Common myeloid progenitor, CD34-positive (primary cell): ENCODE results near the gene PNKD. TPM values are rescaled to one million over a fixed set of nuclear protein-coding genes. Genes with fewer than 3 reads are reported as not detected.

Experiments used
- CTCF ChIA-PET: fragments of 350-600 bp; sonication (Branson Sonifier 250); formaldehyde crosslinking; loops from one replicate; lab custom pipeline; 2021; ENCODE audit warnings: antibody characterized with exemption; lab: Charles Lee
- POLR2A ChIA-PET: fragments of 350-600 bp; sonication (Branson Sonifier 250); formaldehyde crosslinking; loops from one replicate; lab custom pipeline; 2021; ENCODE audit warnings: antibody characterized with exemption; lab: Charles Lee
- DNase-seq, 3 donors: peaks; one replicate each; pipeline versions ENCODE4 v3.0.0 to v3.0.0-alpha.2; 2013
- H3K27ac ChIP-seq, 2 experiments: 1 replicate in 1 of 2; 2 replicates in 1 of 2; pipeline ENCODE4 v1.7.0; 2013; ENCODE audit warnings: inconsistent platforms in 2 of 2, low read length in 2 of 2, mild to moderate bottlenecking in 2 of 2, low read depth in 1 of 2, moderate library complexity in 1 of 2; ENCODE audit not compliant: severe bottlenecking in 2 of 2, insufficient read depth in 1 of 2, poor library complexity in 1 of 2
- H3K27me3 ChIP-seq, 5 experiments: replicated peaks in 2 of 5; 1 replicate in 3 of 5; 2 replicates in 2 of 5; pipeline versions ENCODE4 v1.6.1 to v1.7.0; 2013; ENCODE audit warnings: low read length in 4 of 5, mild to moderate bottlenecking in 2 of 5, moderate library complexity in 2 of 5, inconsistent platforms in 1 of 5; ENCODE audit not compliant: insufficient read depth in 5 of 5, control insufficient read depth in 4 of 5
- H3K36me3 ChIP-seq, 4 experiments: 1 replicate in 2 of 4; 2 replicates in 2 of 4; pipeline versions ENCODE4 v1.6.1 to v1.7.0; 2013; ENCODE audit warnings: low read length in 3 of 4, control low read depth in 1 of 4, mild to moderate bottlenecking in 1 of 4; ENCODE audit not compliant: control insufficient read depth in 4 of 4, insufficient read depth in 4 of 4
- H3K4me1 ChIP-seq, 4 experiments: 1 replicate in 3 of 4; 2 replicates in 1 of 4; pipeline versions ENCODE4 v1.6.1 to v1.7.1; 2013; ENCODE audit warnings: low read length in 3 of 4, mild to moderate bottlenecking in 3 of 4, control low read depth in 1 of 4, inconsistent platforms in 1 of 4, moderate library complexity in 1 of 4; ENCODE audit not compliant: control insufficient read depth in 4 of 4, insufficient read depth in 4 of 4; ENCODE audit errors: control extremely low read depth in 1 of 4
- H3K4me3 ChIP-seq, 7 experiments: 1 replicate in 4 of 7; 2 replicates in 3 of 7; pipeline versions ENCODE4 v1.5.1 to v1.7.0; 2013; ENCODE audit warnings: mild to moderate bottlenecking in 7 of 7, low read length in 6 of 7, moderate library complexity in 6 of 7, inconsistent platforms in 2 of 7, low read depth in 2 of 7, control low read depth in 1 of 7; ENCODE audit not compliant: insufficient read depth in 4 of 7, control insufficient read depth in 1 of 7; ENCODE audit errors: extremely low read depth in 1 of 7
- H3K9me3 ChIP-seq, 5 experiments: 1 replicate in 4 of 5; 2 replicates in 1 of 5; pipeline versions ENCODE4 v1.6.1 to v1.7.1; 2013; ENCODE audit warnings: low read length in 4 of 5, mild to moderate bottlenecking in 2 of 5, inconsistent platforms in 1 of 5, low read depth in 1 of 5, moderate library complexity in 1 of 5; ENCODE audit not compliant: control insufficient read depth in 4 of 5, insufficient read depth in 2 of 5; ENCODE audit errors: control extremely low read depth in 1 of 5
- WGBS: methylation state at CpG from one replicate; pipeline ENCODE4 v1.1.5; 2013; ENCODE audit not compliant: insufficient coverage; 5-methylcytosine and 5-hydroxymethylcytosine counted together
- polyA plus RNA-seq: library from polyadenylated mRNA; unstranded; fragments of 120-200 nt; gene quantifications from one replicate; pipeline ENCODE4 v1.2.1, GENCODE V29; 2013

PNKD gene
- 73.2 TPM for polyA plus RNA-seq

- H3K4me3 ChIP-seq = peak within 1 kb of the TSS; percentile 71 to 98 (median 95)
- peak within 1 kb of the TSS; percentile 83 to 88 for H3K27ac ChIP-seq
- ChIA-PET CTCF (interaction anchor here (0.5 to 11.2 kb wide), 17 partner anchors 10 to 206 kb away, joined by 3 to 383 read pairs (median 5); partner anchors contain the start of genes ARPC2, CATIP and TMBIM1), POLR2A (interaction anchor here (0.9 to 4.7 kb wide), 4 partner anchors 14 to 126 kb away, joined by 3 to 20 read pairs (median 4); no protein-coding TSS in a partner anchor)
- H3K4me1 ChIP-seq = peaks cover 5 to 36% (median 26%) of the 10 kb centered on the region in 4 experiments
- under 1% methylated on average over 49 of the region's 64 CpGs for WGBS
- H3K9me3 ChIP-seq = no peaks in the 10 kb centered on the region
- peaks cover 9 to 46% (median 45%) of the 10 kb centered on the region in 4 experiments for H3K36me3 ChIP-seq
- H3K27me3 ChIP-seq = no peaks in the 10 kb centered on the region
- DNase-seq = peak; percentile 99 to 100 (median 99)
These were observed at the start of gene PNKD, which contains the start of gene AAMP for GRCh38 chr2:218269900-218270720. PNKD (plus strand) TSS chr2:218270519; CDS start chr2:218270536, 17 bp downstream. AAMP (minus strand) TSS chr2:218270137; CDS start chr2:218270086, 51 bp downstream.

DNA sequence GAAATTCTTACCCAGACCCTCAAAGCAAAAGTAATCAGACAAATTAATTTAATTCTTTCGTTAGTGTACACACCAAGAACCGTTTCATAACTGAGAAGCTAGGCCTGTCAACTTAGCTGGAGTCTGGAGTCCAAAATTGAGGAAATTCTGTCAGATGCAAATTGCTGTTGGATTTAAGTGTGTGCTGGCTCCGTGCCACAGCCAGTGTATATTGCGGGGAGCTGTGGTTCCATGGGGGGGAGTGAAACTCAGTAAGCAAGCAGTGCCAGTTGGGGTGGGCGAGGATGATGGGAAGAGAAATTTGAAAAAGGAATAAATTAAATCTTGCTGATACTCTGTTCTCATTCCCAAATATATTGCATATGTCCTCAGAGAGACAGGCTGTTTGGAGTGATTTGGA, 49.3 kb upstream of the PNKD start:
- Histone ChIP-seq H3K4me3 (peak overlapping the region in 4 of 7 experiments; percentile 15 to 97 (median 59)), H3K9me3 (no peaks in the 10 kb centered on the region), H3K27me3 (no peaks in the 10 kb centered on the region), H3K4me1 (peaks cover 45 to 69% (median 54%) of the 10 kb centered on the region in 4 experiments), H3K27ac (peak overlapping the region in 1 of 2 experiments; percentile 96), H3K36me3 (peaks cover 4 to 41% (median 17%) of the 10 kb centered on the region in 4 experiments)
- WGBS = 29% methylated on average over 3 of the region's 5 CpGs
- DNase-seq = peak in 2 of 3 donors; percentile 67 to 72
- POLR2A ChIA-PET = no interaction called here
- CTCF ChIA-PET = interaction anchor here (1.0 to 6.4 kb wide), 7 partner anchors 11 to 36 kb away, joined by 3 to 59 read pairs (median 4); no protein-coding TSS in a partner anchor

DNA sequence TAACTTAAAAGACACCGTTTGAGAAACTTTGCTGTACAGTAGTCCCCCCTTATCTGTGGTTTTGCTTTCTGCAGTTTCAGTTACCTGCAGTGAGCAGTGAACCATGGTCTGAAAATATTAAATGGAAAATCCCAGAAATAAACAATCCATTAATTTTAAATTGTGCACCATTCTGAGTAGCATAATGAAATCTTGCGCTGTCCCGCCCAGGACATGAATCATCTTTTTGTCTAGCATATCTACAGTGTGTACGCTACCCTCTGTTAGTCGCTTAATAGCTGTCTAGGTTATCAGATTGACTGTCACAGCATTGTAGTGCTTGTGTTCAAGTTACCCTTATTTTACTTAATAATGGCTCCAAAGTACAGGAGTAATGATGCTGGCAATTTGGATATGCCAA, 47.3 kb upstream of the PNKD start:
- DNase-seq = no peak
- WGBS = 96% methylated on average over 3 of the region's 5 CpGs
- H3K4me3 ChIP-seq = no peak overlapping the region
- no peaks in the 10 kb centered on the region for H3K9me3 ChIP-seq
- peaks cover 4 to 50% (median 26%) of the 10 kb centered on the region in 4 experiments for H3K36me3 ChIP-seq
- H3K27me3 ChIP-seq = no peaks in the 10 kb centered on the region
- ChIA-PET CTCF (interaction anchor here (6.4 kb wide), 1 partner anchor 9 kb away, joined by 59 read pairs; no protein-coding TSS in a partner anchor), POLR2A (no interaction called here)
- H3K27ac ChIP-seq = peak overlapping the region; percentile 20 to 38
- peaks cover 43 to 59% (median 52%) of the 10 kb centered on the region in 4 experiments for H3K4me1 ChIP-seq

- ChIA-PET POLR2A (no interaction called here), CTCF (interaction anchor here (0.9 kb wide), 1 partner anchor 181 kb away, joined by 3 read pairs; no protein-coding TSS in a partner anchor)
- Histone ChIP-seq H3K36me3 (peaks cover 4 to 57% (median 31%) of the 10 kb centered on the region in 4 experiments), H3K27ac (no peak overlapping the region), H3K27me3 (no peaks in the 10 kb centered on the region), H3K4me3 (no peak overlapping the region), H3K9me3 (no peaks in the 10 kb centered on the region), H3K4me1 (peaks cover 46 to 57% (median 51%) of the 10 kb centered on the region in 4 experiments)
- DNase-seq = no peak
- WGBS = 100% methylated on average over 1 of the region's 1 CpG
These were observed 46.1 kb upstream of the PNKD start for GRCh38 chr2:218224186-218224585.

- no peak overlapping the region for H3K4me3 ChIP-seq
- no peaks in the 10 kb centered on the region for H3K27me3 ChIP-seq
- H3K36me3 ChIP-seq = peaks cover 12 to 61% (median 44%) of the 10 kb centered on the region in 4 experiments
- POLR2A ChIA-PET = interaction anchor here (0.6 kb wide), 2 partner anchors 11 to 1387 kb away, joined by 3 read pairs; no protein-coding TSS in a partner anchor
- peak overlapping the region in 1 of 2 experiments; percentile 50 for H3K27ac ChIP-seq
- peaks cover 41 to 52% (median 41%) of the 10 kb centered on the region in 4 experiments for H3K4me1 ChIP-seq
- DNase-seq = no peak
- 86% methylated on average over 1 of the region's 3 CpGs for WGBS
- H3K9me3 ChIP-seq = no peaks in the 10 kb centered on the region
- CTCF ChIA-PET = interaction anchor here (0.7 to 1.8 kb wide), 3 partner anchors 22 to 42 kb away, joined by 3 to 4 read pairs (median 4); no protein-coding TSS in a partner anchor
These were observed 43.4 kb upstream of the PNKD start for GRCh38 chr2:218226903-218227302.

DNA sequence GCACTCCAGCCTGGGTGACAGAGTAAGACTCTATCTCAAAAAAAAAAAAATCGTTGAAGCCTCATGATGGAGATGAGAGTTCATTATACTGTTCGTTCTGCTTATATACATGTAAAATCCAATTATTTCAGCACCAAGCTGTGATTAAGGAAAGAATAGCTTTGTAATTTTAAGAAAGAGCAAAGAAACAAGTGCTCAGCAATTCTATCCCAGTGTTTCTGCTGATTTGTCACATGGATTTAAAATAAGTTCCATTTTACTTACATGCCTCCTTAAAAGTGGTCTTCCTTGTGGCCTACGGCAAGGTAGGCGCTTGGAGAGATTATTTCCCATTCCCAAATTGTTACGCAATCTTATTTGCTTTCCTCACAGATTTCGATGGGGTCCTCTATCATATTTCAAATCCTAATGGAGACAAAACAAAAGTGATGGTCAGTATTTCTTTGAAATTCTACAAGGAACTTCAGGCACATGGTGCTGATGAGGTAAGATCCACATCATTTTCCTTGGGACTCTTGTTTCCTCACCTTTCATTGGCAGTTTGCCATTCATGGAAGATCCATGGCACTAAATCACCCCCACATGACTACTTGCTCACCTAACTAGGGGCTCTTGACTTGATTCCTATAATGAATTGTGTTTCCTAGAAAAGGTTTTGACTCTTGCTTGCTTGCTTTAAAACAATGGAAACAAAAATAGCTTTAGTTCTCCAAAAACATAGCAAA, 41.8 kb upstream of the PNKD start:
- Histone ChIP-seq H3K4me1 (peaks cover 30 to 36% (median 32%) of the 10 kb centered on the region in 4 experiments), H3K36me3 (peaks cover 13 to 73% (median 52%) of the 10 kb centered on the region in 4 experiments), H3K27me3 (no peaks in the 10 kb centered on the region), H3K9me3 (no peaks in the 10 kb centered on the region), H3K27ac (peak overlapping the region; percentile 52 to 81), H3K4me3 (peak overlapping the region in 2 of 7 experiments; percentile 22 to 26)
- ChIA-PET POLR2A (interaction anchor here (2.4 kb wide), 1 partner anchor 12 kb away, joined by 9 read pairs; the partner anchor contains the start of gene ARPC2), CTCF (interaction anchor here (0.7 to 7.3 kb wide), 8 partner anchors 8 to 39 kb away, joined by 3 to 59 read pairs (median 4); partner anchors contain the start of gene GPBAR1)
- DNase-seq = no peak
- WGBS = 100% methylated on average over 2 of the region's 6 CpGs
